ENCODE results near the gene RCVRN.
"Not testable (repeated sequence)": the region's sequence is repeated elsewhere in the genome, so short reads cannot be mapped to it uniquely, and the experiment has no call there.

The RCVRN gene

DNA sequence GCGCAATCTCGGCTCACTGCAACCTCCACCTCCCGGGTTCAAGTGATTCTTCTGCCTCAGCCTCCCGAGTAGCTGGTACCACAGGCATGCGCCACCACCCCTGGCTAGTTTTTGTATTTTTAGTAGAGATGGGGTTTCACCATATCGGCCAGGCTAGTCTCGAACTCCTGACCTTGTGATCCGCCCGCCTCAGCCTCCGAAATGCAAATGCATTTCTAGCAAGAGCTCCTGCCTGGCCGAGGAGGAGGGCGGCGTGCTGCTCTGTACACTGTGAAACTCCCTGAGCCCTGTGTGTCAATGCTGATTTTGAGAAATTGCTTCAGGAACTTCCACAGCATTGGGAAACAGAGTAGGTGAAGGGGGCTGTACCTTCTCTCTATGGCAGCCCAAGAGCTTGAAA, 16.1 kb upstream of the RCVRN start:
- not testable (repeated sequence) for DNase-seq

- DNase-seq: no peak
These were observed 13.8 kb upstream of the RCVRN start for GRCh38 chr17:9918804-9919352.

GRCh38 chr17:9918352-9918751, 13.3 kb upstream of the RCVRN start:
- no peak for DNase-seq

- no peak for DNase-seq
These were observed 12.7 kb upstream of the RCVRN start for GRCh38 chr17:9917801-9918200.

GRCh38 chr17:9917131-9917530, 12.1 kb upstream of the RCVRN start:
- DNase-seq: no peak

DNA sequence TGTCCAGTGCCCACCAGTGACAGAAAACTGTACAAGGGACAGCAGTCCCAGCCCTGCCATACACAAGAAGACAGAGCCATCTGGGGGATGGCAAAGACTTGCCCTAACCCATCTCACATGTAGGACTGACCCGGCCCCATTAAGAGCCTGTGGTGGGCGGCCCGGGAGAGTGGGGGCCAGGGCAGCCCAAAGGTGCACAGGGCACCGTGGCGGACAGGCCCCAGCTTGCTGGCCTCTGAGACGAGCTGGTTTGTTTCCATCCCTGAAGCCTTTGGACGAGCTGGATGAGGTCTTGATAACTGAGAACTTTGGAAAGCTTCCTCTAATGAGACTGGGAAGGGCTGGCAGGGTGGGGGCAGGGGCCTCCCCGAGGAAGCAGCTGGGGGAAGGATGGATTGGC, 11.0 kb upstream of the RCVRN start:
- no peak for DNase-seq

DNA sequence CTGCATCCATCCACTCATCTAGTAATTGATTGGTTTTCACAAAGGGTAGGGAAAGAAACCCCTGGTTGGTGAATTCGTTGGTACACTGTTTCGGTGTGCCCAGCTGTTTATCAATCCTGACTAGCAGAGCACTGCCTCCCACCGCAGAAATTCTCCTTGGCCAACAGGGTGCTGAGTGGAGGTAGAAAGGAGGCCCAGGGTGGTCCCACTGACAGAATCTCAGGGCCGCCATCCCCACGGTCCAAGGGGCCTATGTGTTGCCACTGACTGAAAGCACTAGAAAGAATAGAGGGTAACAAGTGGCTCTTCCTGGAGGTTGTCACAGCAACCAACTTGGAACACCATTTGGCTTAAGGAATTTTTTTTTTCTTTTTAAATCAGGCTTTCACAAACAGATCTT, 8.4 kb upstream of the RCVRN start:
- DNase-seq: no peak

GRCh38 chr17:9912121-9913099, 7.3 kb upstream of the RCVRN start:
- no peak for DNase-seq

DNA sequence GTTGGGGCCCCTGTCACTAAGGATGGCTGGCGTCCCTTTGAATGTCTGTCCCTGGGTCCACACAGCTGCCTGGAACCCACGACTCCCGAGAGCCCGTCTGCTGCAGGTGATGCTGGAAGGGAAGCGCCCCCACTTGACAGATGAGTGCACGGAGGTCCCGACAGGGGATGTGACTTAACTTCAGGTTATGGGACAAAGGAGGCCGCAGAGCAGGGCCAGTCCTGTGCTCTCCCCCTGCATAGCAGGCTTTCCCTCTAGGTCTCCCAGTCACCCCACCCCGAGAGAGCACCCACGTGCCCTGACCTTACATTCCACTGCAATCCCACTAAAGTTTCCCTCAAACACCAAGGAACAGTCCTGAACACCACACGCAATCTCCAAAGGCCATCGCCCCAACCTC, 6.0 kb upstream of the RCVRN start:
- no peak for DNase-seq

DNA sequence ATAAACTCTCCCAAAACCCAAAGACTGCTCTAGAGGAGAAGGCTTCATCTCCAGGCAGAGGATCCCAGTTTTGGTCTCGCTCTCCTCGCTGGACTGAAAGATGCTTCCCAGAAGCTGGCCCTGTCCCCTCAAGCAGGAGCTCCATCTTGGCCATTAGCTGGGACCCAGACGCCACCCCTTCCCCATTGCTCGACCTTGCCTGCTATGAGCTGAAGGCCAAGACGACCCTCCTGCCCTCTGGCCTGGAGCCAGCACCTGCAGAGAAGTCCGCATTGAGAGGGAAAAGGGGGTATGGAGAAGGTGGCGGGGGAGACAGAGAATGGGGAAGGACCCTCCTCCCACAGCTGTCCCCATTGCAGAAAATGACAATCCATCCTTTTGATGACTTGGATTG, 3.6 kb upstream of the RCVRN start:
- no peak for DNase-seq

GRCh38 chr17:9907883-9908648, 3.0 kb upstream of the RCVRN start:
- DNase-seq: no peak

DNA sequence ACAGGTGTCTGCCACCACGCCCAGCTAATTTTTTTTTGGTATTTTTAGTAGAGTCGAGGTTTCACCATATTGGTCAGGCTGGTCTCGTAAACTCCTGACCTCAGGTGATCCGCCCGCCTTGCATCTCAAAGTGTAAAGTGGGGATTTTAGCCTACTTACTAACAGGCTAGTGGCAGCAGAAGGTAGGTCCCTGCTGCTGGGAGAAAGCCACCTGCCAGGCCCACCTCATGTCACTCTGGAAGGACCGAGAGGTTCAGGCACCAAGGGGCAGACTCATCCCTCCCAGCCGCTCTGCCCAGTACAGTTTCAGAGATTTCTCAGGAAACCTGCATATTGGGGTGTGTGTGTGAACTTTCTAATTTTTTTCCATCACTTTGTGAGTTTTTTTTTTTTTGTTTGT, 2.1 kb upstream of the RCVRN start:
- DNase-seq: no peak

- DNase-seq: no peak
These were observed 1.5 kb upstream of the RCVRN start for GRCh38 chr17:9906616-9907015.

DNA sequence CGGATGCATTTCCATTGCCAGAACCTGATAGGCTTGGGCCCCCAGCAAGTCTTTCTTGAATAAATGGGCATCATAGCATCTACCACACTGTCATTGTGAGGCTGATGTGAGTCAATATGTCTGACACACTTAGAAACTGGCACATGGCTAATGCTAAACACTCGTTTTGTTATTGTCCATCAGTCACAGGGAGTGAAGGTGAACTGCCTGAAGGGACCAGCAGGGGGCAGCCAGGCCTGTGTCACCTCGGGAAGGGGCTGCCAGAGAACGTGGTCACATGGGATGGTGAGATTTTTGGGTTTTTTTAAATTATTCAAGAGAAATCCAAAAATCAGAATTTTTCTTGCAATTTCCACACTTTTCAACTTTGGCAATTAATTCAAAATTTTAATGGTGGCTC, 831 bp upstream of the RCVRN start:
- peak; percentile 32 for DNase-seq

DNA sequence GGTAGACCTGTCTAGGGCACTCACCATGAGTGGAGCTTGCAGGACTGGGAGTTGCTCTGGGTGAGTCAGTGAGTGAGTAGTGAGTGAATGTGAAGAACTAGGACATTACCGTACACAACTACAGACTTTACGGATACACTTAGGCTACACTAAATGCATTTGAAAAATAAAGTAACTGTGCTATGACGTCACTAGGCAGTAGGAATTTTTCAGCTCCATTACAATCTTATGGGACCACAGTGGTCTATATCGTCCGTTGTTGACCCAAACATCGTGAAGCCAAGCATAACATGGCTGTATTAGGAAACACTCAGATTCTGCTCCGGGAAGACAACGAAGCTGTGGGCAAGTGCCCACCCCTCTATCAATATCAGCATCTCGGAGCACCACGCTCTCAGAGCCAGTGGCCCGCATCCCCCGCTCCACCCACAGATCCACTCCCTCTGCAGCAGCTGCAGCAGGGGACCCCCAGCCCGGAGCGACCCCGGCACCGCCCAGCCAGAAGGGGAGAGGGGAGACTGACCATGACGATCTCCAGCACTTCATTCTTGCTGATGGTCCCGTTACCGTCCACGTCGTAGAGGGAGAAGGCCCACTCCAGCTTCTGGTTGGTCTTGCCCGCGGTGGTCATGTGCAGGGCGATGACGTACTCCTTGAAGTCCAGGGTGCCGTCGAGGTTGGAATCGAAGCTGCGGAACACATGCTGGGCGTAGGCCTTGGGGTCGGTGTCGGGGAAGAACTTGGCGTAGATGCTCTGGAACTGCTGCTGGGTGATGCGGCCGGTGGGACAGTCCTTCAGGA, 594 bp downstream of the RCVRN start:
- DNase-seq: no peak

- DNase-seq: no peak
These were observed 3.0 kb downstream of the RCVRN start for GRCh38 chr17:9902120-9902519.

DNA sequence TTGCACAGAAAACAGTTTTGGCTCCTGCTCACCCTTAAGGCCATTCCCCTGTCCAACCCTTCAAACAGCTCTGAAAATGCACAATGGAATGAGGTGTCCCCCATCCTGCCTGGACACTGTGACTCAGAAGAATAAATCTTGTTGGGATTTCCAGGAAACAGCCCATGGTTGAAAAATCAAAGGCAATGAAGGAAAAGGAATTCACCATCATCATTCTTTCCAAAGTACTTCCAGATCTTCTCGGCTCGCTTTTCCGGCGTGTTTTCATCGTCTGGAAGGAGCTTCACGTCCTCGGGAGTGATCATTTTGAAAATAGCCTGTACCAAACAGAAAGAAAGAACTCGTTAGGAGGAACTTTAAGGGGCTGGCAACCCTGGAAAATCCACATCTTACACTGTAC, 4.3 kb downstream of the RCVRN start:
- DNase-seq: no peak

GRCh38 chr17:9900044-9900594, 5.0 kb downstream of the RCVRN start:
- DNase-seq: no peak

DNA sequence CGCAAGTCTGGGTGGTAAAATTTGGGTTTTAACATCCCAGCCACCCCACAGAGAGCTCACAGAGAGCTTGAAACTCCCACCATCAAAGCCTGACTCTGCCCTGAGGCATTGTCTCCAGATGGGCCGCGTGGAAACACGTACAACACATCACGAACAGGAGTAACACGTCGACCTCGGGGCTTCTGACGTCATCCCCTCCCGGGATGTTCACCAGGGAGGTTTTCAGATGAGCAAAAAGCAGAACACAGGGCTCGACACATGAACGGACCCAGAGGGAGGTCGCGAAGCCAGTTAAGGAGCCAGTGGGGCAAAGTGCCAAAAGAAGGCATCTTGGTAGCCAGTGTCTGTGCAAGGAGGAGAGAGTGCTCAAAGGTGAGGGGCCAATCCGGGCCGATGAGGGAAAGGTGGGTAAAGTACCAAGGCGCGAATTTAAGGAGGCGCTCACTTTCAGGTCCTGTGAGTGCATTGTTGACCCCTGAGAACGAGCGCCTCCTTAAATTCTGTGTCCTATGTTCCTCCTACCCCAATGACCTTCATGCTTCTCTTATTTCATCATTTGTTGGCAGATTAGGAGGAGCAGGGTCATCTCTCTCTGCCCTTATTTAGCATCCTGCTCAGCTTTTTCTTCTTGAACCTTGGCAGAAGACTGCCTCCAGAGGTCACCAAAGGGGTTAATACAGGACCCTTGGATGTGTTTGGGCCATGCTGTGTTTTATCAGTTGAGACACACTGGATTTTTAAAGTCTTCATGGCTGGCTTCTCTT, 5.6 kb downstream of the RCVRN start:
- no peak for DNase-seq

DNA sequence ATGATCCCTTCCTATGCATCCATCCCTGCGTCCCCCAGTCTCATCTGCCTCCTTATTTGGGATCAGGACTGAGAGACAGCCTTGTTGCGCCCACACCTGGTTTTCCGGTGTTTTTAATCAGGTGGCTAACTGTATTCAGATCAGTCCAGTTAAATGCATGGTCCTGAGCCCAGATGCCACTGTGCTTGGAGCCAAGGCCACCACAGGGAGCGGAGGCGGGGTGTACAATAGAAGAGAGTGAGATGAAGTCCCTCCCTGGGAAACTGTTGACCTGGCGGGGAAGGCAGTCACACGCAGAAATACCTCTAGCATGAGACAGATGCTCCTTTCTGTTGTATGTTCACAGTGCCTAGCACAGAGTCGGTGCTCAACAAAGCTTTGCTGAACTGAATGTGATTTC, 6.3 kb downstream of the RCVRN start:
- DNase-seq: no peak

DNA sequence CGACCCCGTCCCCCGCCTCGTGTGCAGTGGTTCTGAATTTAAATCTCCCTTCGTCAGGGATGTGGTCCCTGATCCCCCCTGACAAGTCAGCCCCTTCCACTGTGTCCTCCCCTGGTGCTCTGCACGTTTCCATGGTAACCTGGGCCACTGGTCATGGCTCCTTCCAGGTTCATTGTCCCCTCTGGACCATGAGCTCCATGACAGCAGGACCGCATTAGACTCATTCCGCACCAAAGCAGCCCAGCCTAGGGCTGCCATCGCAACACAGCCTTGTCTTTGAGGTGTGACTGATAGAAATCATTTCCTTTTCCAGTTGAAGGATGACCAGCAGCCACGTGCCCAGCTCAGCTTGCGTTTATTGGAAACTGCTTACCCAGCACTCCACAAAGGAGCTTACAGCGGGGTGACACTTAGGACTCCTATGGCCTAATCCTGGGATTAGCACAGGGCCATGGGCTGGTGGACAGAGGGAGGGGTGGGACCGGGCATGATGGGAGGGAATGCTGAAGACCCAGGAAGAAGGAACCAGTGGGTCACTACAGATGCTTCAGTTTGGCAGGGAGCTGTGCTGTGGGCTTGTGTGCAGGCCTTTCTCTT, 7.6 kb downstream of the RCVRN start:
- DNase-seq: no peak
